GM18868 (cell line): Measurements from ENCODE around the gene ZIC5.

Experiments used
- ATAC-seq: cut with Tn5 transposase; IDR thresholded peaks from one replicate; pipeline ENCODE4 v1.9.1; 2021; ENCODE audit warnings: mild to moderate bottlenecking, moderate library complexity; ENCODE audit not compliant: unreplicated experiment

The ZIC5 gene

DNA sequence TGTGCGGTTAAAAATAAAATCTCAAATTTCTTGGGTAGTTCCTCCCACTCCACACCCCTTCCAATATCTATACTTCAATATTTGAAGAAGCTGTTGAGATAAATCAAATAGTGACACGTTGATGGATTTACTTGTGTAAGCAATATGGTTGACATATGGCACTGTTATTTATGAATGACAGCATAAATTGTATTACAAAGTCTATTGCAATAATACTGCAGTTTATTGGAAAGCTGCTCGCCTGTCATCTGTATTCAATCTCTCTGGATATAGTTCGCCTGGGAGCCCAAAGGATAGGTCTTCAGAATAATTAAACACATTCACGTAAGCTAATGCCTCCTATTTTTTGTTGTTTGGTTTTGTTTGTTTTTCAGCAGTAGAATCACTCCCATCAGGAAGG, 5.0 kb upstream of the ZIC5 start:
- ATAC-seq = no peak

DNA sequence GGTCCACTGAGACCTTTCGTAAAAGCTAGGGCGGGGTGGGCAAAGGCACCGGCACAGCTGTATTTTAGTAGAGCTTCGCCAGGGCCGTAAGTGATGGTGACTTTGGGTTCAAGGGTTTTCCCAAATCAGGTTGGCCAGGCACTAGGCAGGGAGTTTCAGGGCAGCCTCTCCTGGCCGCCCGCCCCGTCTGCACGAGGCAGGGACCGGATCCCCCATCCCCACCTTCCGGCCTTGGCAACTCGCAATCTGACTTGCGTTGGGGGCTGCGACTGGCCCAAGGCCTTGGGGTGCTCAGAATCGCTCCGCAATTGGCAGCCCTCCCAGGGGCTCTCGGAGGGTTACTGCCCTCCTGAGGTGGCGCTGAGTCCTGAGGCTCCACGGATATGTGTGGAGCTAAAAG, 4.1 kb upstream of the ZIC5 start:
- no peak for ATAC-seq

DNA sequence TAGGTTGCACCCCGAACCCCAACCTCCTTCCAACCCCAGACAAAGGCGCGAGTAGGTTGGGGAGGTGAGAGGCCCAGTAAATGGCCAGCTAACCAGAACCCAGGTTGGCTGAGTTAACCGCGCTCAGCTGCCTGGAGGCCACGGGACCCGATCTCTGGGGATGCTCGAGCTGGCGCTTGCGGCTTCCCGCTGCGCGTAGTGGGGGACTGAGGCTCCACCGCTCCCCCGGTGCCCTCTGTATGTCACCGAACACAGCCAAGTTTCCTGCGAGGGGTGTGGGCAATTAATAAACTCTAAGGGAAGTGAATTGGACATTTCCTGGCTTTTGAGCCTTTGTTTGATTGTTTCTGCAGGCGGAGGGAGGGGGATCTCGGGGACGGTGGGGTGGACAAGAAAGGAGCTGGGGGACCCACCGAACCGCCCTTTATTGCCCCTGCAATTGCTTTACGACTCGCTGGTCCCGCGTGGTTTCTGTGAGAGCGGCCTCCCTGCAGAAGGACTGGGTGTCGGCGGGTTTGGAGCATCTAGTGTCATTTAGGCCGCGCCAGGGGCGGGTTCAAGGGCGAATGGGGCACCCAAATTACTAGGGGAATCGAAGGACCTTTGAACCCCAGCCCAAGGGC, 3.5 kb upstream of the ZIC5 start:
- ATAC-seq = no peak

DNA sequence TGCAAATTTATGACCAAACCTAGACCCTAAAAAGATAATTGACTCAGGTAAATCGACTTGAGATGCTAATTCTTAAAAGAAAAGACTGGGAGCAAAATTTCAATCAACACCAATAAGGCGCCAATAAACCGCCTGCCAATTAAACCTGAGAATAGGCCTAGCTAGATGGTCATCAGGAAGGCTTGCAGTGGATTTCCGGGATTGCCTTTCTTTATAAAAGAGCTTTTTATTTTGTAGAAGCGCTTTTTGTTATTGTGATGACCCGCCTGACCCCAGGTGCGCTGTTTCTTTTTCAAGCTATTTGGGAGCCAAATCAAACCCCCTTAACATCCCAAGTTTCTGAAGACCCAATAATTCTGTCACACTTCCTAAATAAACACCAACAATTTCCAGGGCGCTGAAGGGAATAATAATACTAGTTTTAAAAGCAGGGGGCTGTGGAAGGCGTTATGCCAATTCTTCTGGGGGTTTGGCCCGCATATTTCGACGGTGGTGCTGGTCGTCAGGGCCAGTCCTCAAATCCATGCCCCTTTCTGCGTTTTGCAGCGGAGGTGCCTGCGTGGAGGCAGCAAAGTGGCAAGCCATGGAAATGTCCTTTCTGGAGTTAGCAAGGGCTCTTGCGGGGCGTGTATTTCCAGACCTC, 2.9 kb upstream of the ZIC5 start:
- no peak for ATAC-seq

DNA sequence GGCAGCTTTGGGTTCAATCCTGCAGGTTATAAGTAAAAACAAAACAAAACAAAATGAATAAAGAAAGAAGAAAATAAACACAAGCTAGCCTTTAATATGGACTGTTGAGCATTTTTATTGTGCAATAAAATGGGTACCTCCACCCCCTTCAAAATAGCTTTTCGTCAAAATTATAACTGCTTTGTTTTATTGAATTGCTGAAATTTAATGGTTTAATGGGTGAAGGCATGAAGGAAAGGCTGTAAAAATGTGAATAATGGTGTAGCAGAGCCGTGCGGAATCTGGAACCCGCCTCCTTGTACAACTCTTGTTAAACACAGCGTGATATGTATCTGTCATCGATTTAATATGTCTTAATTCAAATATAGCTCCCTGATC, 2.2 kb upstream of the ZIC5 start:
- ATAC-seq = no peak

DNA sequence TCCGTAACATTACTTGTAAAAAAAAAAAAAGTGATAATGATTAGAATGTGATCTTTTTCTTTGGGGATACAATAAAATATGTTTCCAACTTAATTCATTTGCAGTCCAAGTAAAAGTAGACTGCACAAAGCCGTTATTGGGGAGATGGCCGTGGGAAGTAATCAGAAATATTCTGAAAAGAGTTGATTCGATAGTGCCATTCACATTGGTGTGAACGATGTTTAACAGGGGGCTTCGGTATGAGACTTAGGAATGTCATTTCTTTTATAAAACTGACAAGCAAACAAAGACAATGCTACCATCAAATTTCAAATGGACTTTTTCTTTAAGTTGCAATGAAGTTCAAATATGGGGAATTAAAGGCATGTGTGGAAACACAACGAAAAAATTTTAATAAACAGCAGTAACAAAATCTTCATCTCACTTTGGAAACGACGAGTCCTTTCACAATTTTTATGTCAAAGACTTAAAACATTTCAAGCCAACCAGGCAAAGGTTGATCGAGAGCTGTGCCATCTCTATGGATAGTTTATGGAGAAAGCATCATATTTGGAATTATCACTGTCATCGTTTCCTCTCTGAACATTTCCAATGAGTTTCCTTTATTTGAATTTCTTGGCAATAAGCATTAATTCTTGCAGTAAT, 1.7 kb upstream of the ZIC5 start:
- no peak for ATAC-seq

DNA sequence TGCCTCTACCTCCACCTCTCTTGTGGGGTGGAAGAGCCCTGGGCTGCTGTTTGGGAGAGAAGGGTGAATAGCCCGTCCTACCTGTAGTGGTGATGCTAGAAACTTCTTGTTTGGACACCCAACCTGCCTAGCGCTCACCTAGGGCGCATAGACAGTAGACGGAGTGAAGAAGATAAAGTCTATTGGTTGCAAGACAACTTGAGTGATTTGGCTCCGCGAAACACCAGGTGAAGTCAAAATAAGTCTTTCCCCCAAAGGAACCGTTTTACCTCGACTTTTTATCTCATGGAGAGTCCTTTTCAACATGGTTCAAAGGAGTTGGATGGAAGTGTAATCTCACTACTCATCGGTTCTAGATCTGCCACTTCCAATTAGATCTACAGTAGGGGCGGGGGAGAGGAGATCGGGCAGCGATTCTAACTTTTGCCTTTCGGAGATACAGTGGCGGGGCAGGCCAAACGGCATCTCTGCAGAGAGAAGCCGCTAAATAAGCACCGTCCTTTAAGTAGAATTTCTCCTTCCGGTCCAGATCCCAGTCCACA, 694 bp upstream of the ZIC5 start:
- no peak for ATAC-seq

DNA sequence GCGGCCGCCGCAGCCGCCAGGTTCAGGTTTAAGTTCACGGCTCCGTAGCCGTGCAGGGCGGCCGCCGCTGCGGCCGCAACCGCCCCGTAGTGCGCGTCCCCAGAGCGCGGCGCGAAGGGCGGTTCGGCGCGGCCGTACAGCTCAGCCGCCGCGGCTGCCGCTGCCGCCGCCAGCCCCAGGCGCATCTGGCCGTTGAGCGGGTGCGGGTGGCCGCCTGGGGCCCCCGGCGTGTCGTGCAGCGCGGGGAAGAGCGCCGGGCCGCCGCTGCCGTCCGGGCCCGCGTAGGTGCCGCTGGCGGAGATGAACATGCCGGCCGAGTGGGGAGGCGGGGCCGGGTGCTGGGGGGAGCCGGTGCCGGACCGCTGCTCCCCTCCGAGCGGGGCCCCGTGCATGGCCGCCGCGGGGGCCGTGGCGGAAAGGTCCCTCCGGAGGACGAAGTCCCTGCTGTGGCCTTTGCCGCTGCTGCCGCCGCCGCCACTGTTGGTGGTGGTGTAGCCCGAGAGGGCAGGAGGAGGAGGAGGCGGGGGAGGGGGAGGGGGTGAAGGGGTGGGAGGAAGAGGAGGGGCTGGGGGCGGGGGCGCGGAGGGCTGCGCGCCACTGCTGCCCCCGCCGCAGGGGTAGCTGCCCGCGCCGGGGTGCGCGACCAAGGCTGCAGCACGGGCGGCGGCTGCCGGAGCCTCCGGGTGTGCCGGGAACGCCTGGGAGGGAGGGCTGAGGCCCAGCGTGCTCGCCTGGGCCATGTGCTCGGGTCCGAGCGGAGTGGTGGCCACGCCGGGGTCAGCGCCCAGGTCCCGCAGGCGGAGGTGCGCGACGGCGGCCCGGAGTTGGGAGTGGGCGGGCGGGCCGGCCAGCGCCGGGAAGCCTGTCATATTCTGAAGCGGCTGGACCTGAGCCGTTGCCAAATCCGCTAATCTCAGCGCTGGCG, 654 bp downstream of the ZIC5 start:
- ATAC-seq = no peak

DNA sequence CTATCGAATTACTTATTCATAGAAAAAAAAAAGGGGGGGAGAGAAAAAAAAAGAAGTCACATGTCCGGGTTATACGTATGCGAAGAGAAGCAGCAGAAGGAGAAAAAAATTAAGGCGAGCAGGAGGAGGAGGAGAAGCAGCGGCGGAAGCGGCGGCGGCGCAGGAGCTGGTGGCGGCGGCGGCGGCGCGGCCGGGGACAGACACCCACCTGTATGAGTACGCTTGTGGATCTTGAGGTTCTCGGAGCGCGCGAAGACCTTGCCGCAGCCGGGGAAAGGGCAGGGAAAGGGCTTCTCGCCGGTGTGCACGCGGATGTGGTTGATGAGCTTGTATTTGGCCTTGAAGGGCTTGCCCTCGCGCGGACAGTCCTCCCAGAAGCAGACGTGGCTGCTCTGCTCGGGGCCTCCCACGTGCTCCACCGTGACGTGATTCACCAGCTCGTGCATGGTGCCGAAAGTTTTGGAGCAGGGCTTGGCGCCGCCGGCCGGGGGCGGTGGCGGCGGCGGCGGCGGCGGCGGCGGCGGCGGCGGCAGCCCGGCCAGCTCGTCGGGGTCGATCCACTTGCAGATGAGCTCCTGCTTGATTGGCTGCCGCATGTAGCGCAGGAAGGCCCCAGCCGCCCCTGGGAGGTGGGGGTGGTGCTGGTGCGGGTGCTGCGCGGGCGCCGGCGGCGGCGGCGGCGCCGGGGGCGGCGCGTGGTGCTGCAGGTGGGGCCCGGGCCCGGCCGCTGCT, 1.5 kb downstream of the ZIC5 start:
- ATAC-seq = no peak

DNA sequence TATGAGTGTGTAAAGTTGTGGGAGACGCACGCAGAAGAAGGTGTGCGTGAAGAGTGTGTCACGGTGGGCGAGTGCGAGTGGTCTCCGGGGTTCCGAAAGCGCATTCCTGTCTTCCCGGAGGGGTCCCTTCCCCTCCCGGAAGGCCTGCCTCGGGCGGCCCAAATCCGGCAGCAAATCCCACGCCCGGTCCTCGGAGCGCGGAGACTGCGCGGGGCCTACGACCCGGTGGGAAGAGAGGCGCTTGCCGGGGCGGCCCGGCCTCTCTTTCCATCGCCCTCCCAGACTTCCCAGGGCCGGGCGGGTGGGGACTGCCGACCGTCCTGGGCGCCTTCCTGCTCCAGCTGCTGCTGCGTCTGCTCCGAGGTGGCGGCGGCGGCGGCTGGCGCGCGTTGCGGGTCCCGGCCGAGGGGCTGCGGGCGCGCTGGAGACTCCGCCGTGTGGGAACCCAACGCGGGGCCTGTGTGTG, 2.1 kb downstream of the ZIC5 start:
- ATAC-seq = no peak

DNA sequence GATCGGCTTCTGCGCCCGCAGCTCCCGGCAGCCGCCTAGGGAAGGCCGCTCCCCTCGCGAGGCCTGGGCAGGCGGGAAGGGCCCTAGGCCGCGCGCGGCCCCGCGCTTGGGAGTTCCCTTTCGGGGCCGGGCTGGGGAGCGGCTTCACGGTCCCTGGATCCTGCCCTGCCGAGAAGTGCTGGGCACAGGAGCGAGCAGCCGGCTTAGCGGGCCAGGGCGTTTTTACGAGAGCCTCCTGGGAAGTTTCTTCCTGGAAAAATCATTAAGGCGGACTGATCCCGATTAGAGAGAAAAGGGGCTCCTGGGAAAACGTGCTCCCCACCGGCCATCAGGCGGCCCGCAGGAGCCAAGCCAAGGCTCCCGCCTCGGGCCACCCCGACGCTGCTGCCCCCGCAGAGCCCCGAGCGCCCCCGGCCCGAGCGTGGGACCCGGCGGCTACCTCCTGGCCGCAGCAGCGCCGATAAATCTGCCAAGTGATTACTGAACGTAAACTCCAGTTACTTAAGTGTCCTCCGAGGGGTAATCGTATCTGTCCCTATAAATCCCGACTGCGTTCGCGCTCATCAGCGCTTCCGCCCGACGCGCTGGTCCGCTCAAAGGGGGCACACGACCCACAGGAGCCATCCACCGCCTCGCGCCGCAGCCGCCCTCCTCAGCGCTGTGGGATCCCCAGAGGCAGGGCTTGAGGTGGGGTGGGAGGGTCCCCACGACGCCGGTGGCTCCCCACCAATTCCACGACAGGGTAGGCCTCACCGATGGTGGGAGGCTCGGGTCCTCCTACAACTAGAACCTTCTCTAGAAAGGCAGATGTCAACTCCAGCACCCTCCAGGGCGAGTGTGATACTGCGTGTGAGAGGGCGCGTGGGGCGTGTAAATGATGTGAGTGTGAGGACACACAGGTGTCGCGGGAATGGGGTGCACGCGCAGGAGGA, 2.8 kb downstream of the ZIC5 start:
- no peak for ATAC-seq

DNA sequence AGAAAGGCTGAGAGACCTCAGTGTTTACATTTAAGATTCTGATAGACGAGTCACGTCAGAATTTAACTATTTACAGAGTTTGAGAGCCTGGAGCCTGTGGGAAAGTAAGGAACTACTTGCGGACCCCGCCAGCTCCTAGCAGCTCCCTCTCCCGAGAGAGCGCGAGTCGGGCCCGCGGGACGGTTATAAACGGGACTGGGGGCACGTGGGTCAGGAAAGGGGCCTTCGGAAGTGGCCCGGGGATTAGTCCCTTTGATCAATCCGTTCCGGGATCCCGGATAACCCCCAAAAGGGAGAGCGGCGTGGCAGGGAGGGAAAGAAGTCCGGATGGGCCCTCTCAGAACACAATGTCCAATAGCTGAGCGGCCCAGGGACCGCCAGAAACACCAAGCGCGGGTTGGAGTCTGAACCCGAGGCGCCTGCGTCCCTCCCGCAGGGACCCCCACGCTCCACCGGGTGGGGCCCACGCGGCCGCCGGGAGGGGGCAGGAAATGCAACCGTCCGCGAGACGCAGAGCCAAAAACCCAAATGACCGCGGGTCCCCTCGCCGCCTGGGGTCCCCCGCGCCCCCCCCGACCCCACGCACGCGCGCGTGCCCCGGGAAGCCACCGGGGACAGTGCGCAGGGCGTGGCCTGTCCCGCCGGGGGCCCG, 3.6 kb downstream of the ZIC5 start:
- no peak for ATAC-seq

DNA sequence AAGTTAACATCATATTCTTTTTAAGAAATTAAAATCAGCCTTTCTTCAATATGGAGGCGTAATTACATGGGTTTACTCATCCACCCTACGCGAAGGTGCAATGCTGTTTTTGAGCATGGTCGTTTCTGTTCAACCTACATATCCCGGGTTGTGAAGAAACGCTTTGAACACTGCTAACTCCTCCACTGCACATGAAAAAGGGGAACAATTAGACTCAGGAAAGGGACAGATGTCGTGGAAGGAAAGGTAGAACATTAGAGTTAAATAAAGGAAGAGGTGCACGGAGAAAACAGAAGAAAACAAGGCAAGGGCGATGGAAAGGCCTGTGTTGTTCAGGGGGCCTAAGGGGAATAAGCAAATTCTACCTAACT, 4.1 kb downstream of the ZIC5 start:
- ATAC-seq = no peak

DNA sequence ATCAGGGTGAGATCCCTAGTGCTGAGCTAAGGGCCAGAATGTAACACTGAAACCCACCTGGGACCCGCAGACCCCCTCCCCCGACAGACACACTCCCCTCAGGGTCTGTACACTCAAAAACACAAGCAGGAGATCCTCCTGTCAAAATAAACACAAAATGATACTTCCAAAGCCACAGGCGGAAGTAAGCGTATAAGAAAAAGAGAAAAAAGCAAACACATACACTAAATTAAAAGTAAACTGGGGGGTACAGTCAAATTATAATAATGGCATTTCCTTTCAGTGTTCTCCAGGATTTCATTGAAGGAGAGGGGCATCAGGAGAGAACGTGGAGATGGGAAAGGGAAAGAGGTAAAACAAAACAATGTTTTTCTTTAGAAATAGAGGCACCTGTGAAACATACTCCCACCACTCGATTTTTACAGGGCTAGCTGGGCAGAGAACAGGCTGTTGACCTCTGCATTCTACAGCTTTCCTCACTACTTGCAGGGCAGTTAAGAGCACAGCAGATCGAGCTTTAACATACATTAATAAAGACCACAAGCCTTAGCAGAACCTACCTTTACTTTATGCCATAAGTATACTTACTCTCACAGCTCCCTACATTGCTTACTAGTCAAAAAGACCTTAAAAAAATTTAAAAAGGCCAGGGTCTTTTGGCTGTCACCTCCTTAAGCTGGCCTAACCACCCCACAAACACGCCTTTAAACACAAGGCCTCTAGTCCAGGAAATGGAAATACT, 5.3 kb downstream of the ZIC5 start:
- ATAC-seq = no peak

DNA sequence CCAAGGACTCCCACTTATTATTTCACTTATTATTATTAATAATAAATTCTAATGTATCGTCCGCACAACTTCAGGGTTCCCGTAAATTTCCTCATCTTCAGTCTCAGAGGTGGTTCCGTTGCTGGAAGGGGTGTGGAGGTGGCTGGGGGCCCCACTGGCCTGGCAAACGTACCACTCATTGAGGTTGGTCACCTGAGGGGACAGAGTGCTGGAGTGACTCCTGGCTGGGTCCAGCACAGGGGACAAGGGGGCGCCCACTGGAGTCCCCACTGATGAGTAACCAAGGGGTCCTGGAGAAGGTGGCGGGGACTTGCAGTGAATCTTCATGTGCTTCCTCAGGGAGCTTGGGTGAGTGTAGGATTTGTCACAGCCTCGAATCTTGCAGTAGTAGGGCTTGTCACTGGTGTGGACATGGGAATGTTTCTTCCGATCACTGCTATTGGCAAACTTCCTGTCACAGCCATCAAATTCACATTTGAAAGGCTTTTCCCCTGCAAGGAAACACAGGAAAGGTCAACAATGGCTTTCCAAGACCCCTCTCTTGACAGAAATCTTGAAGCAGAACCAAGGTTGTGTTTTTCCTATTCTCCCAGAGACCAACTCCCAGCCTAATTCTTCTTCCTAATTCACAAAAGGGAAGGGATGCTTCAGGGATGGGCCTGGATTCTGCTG, 6.1 kb downstream of the ZIC5 start:
- ATAC-seq = no peak

DNA sequence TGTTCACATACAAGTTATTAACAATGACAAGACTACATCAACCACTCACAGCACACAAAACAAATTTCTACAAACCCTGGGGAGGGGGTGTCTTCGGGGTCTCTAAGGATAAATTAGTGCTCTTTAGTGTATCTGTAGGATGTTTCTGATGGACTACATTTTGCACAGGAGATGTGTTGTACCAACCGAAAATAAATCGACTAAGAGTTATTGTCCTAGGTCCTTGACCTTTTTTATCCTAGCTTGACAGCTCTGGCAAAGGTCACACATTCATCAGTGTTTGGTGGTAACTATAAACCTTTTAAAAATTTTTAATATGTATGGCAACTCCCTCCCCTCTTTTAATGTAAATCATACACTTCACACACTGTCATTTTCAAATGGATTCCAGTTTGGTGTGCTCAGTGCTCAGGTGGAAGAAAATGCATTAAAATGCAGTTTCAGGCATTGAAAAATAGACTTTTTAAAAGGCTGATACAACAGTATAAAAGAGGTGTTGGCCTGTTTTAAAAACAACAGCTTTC, 7.7 kb downstream of the ZIC5 start:
- no peak for ATAC-seq

DNA sequence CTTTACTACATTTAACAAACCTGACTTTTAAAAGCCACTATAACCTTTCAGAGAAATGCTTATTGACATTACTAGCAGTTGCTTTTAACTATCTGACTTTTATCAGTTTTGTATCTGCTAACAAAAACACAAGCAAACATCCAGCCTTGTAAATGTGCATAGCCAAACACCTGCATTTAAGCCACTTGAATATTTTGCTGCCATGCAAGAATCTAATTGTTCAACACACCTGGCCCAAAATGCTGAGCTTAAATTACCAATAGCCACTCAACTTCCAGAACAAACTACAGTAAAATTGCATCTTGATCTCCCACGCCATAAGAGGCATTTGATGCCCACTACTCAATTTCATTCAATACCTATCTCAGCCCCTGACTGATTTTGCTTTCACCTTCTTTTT, 9.3 kb downstream of the ZIC5 start:
- no peak for ATAC-seq

DNA sequence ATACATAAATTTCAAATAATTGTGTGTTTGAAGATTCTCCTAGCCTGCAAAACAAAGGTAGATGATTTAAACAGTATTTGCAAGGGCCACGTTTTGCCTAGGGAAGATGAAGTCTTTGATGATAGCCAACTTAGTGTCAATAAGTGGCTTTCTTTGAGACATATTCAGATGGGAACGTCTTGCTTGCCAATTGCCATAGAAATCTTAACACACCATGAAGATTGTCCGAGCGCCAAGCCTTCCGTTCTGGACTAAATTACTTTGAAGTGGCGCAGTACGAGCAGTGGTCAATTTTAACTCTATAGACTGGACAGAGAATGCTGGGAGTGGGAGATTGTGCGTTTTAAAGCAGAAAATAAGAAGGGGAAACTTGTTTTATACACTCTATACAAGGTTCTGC, 9.9 kb downstream of the ZIC5 start:
- ATAC-seq = no peak
